Measurements from ENCODE around the gene NAT9. TPM values are rescaled to one million over a fixed set of nuclear protein-coding genes. Genes with fewer than 3 reads are reported as not detected.
A peak's percentile ranks its signal among the peaks of the same experiment; 100 is the strongest.

NAT9 gene
- total RNA-seq, 1 experiment from 2014 or later = 63.5 TPM

DNA sequence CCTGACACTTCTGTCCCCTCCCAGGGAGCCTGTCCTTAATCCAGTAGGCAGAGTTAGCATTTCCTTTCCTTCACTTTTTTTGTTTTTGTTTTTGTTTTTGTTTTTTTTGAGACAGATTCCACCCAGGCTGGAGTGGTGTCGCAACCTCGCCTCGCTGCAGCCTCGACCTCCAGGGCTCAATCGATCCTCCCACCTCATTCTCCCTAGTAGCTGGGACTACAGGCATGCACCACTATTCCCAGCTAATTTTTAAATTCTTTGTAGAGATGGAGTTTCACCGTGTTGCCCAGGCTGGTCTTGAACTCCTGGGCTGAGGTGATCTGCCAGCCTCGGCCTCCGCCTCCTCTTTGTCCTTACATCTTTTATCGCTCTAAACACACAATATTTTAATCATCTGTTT, 23.7 kb downstream of the NAT9 start:
- Mint-ChIP-seq H3K9me3 (no peaks in the 10 kb centered on the region), H3K4me1 (peaks cover 37 to 56% of the 10 kb centered on the region in 2 experiments), H3K36me3 (ENCODE audit: insufficient read depth in 1 of 3, low read depth in 3 of 3) (peaks cover 12 to 24% (median 20%) of the 10 kb centered on the region in 3 experiments), H3K27me3 (ENCODE audit: low read depth) (peaks cover 2% of the 10 kb centered on the region), H3K27ac (0 out of 7 replicates have a peak overlapping the region, but pooled peaks of 1 of the 3 experiments have one; percentile 57), H3K4me3 (peak overlapping the region in 1 of 2 experiments; percentile 54; a peak in 2 of 5 replicates)
- Histone ChIP-seq H3T11ph (ENCODE audit: low read length) (no peak overlapping the region), H3K23ac (ENCODE audit: insufficient read length, low read depth, low read length) (no peak overlapping the region), H3K14ac (ENCODE audit: insufficient read depth, low read length) (no peak overlapping the region), H3K27ac (ENCODE audit: insufficient read length, low read depth, low read length) (no peak overlapping the region), H2BK15ac (ENCODE audit: low read depth, low read length) (no peak overlapping the region), H3K79me2 (ENCODE audit: insufficient read depth, low read length) (peaks cover 10% of the 10 kb centered on the region; the same call in 1 of the 2 replicates), H3K23me2 (ENCODE audit: insufficient read length, low read depth, low read length, poor library complexity, severe bottlenecking) (peaks cover 9% of the 10 kb centered on the region), H4K20me1 (ENCODE audit: control insufficient read depth, insufficient read depth, insufficient read length) (no peaks in the 10 kb centered on the region), H3K4me2 (ENCODE audit: insufficient read depth, insufficient read length, low read length) (no peak overlapping the region), H2BK20ac (ENCODE audit: low read depth, low read length, poor library complexity, severe bottlenecking) (no peak overlapping the region), H3K4ac (ENCODE audit: low read depth, low read length) (no peak overlapping the region), H4K8ac (replicated peaks; ENCODE audit: insufficient read length, low read depth, low read length) (no peak overlapping the region), H2BK5ac (ENCODE audit: insufficient read length, low read length) (no peak overlapping the region), H4K5ac (ENCODE audit: insufficient read length, low read depth, low read length) (no peak overlapping the region), H2BK120ac (ENCODE audit: low read depth, low read length, poor library complexity, severe bottlenecking) (no peak overlapping the region), H2AFZ (ENCODE audit: low read length) (no peak overlapping the region), H3K27me3 (ENCODE audit: insufficient read depth, low read length) (no peaks in the 10 kb centered on the region), H3K56ac (ENCODE audit: insufficient read length, low read depth, low read length) (no peak overlapping the region), H2AK5ac (ENCODE audit: insufficient read length, low read length) (no peak overlapping the region), H3K4me1 (ENCODE audit: insufficient read depth, low read length) (no peaks in the 10 kb centered on the region; the same call in 1 of the 2 replicates), H3K9ac (ENCODE audit: extremely low read depth, insufficient read length, low read length) (no peak overlapping the region), H3K18ac (ENCODE audit: insufficient read length, low read depth, low read length) (no peak overlapping the region), H3K9me3 (ENCODE audit: control insufficient read depth, low read depth, low read length) (no peaks in the 10 kb centered on the region), H4K91ac (ENCODE audit: insufficient read length, low read depth, low read length) (no peak overlapping the region), H2BK12ac (ENCODE audit: insufficient read length, low read depth, low read length) (no peak overlapping the region), H3K79me1 (ENCODE audit: insufficient read depth, low read depth, low read length, poor library complexity, severe bottlenecking) (peaks cover 11% of the 10 kb centered on the region)
- TF ChIP-seq, protein P1, sequence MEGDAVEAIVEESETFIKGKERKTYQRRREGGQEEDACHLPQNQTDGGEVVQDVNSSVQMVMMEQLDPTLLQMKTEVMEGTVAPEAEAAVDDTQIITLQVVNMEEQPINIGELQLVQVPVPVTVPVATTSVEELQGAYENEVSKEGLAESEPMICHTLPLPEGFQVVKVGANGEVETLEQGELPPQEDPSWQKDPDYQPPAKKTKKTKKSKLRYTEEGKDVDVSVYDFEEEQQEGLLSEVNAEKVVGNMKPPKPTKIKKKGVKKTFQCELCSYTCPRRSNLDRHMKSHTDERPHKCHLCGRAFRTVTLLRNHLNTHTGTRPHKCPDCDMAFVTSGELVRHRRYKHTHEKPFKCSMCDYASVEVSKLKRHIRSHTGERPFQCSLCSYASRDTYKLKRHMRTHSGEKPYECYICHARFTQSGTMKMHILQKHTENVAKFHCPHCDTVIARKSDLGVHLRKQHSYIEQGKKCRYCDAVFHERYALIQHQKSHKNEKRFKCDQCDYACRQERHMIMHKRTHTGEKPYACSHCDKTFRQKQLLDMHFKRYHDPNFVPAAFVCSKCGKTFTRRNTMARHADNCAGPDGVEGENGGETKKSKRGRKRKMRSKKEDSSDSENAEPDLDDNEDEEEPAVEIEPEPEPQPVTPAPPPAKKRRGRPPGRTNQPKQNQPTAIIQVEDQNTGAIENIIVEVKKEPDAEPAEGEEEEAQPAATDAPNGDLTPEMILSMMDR (conservative IDR thresholded peaks at IDR 0.05) = no peak
- WGBS (ENCODE audit: extremely low coverage, insufficient read length, low lambda C conversion rate) = no CpG with 5 or more reads among the region's 9 CpGs
- DNase-seq = no peak
